Loucy (cell line): Measurements from ENCODE around the gene PROZ.

ENCODE experiments used
- H2AFZ ChIP-seq: fragments of 200-600 bp; sonication (generic); 2 replicates; pipeline ENCODE4 v1.6.0; 2016; ENCODE audit warnings: antibody characterized with exemption, mild to moderate bottlenecking, low read length, moderate library complexity
- H3F3A ChIP-seq: fragments of 200-600 bp; 2 replicates; pipeline ENCODE4 v1.6.0; 2016; ENCODE audit warnings: antibody characterized with exemption, low read depth, mild to moderate bottlenecking
- H3K27me3 ChIP-seq: fragments of 200-600 bp; sonication (generic); 2 replicates; pipeline ENCODE4 v1.6.1; 2014; ENCODE audit warnings: low read length, mild to moderate bottlenecking; ENCODE audit not compliant: insufficient read depth, poor library complexity, severe bottlenecking
- H3K36me3 ChIP-seq: fragments of 200-600 bp; sonication (generic); 2 replicates; pipeline ENCODE4 v1.6.1; 2016; ENCODE audit warnings: low read length; ENCODE audit not compliant: insufficient read depth
- H3K4me1 ChIP-seq: fragments of 200-600 bp; sonication (generic); 2 replicates; pipeline ENCODE4 v1.5.1; 2014; ENCODE audit warnings: low read length, mild to moderate bottlenecking; ENCODE audit not compliant: insufficient read depth, poor library complexity, severe bottlenecking
- H3K4me2 ChIP-seq: fragments of 200-600 bp; sonication (generic); 2 replicates; pipeline ENCODE4 v1.6.0; 2014; ENCODE audit warnings: antibody characterized with exemption, low read length, low read depth, mild to moderate bottlenecking; ENCODE audit not compliant: poor library complexity, severe bottlenecking
- H3K4me3 ChIP-seq: fragments of 200-600 bp; sonication (generic); 2 replicates; pipeline ENCODE4 v1.5.1; 2014; ENCODE audit warnings: low read length, mild to moderate bottlenecking, mixed read lengths; ENCODE audit not compliant: poor library complexity, severe bottlenecking
- H3K79me2 ChIP-seq: fragments of 200-600 bp; sonication (generic); 2 replicates; pipeline ENCODE4 v1.6.1; 2014; ENCODE audit warnings: low read length; ENCODE audit not compliant: insufficient read depth
- H3K9ac ChIP-seq: fragments of 200-600 bp; sonication (generic); 2 replicates; pipeline ENCODE4 v1.6.0; 2014; ENCODE audit warnings: mild to moderate bottlenecking, low read depth, low read length, moderate library complexity; ENCODE audit not compliant: poor library complexity, severe bottlenecking
- H3K9me2 ChIP-seq: fragments of 200-600 bp; sonication (generic); replicated peaks from 2 replicates; pipeline ENCODE4 v1.6.1; 2016; ENCODE audit warnings: low read depth, low read length, mixed read lengths
- H3K9me3 ChIP-seq: fragments of 200-600 bp; sonication (generic); 2 replicates; pipeline ENCODE4 v1.6.1; 2014; ENCODE audit warnings: mild to moderate bottlenecking, antibody characterized with exemption, low read length, low read depth; ENCODE audit not compliant: insufficient read depth
- H4K20me1 ChIP-seq: fragments of 200-600 bp; sonication (generic); 2 replicates; pipeline ENCODE4 v1.6.0; 2014; ENCODE audit warnings: antibody characterized with exemption, low read length, mild to moderate bottlenecking; ENCODE audit not compliant: insufficient read depth, poor library complexity, severe bottlenecking
- EZH2phosphoT487 ChIP-seq: fragments of 200-600 bp; IDR thresholded peaks from 2 replicates; pipeline ENCODE4 v1.6.1; 2018; ENCODE audit warnings: antibody characterized with exemption, mild to moderate bottlenecking, moderate library complexity, borderline replicate concordance
- TF ChIP-seq, protein P1 (sequence below): fragments of 200-600 bp; sonication (generic); conservative IDR thresholded peaks from 2 replicates; pipeline ENCODE4 v1.5.1; 2014; ENCODE audit warnings: mild to moderate bottlenecking, antibody characterized with exemption, low read length

PROZ gene

GRCh38 chr13:113157929-113158747 is at the start of gene PROZ:
PROZ (plus strand) TSS chr13:113158648; CDS start chr13:113158661, 13 bp downstream.
- H3F3A ChIP-seq, result no peaks in the 10 kb centered on the region
- H3K27me3 ChIP-seq, result no peaks in the 10 kb centered on the region
- H3K4me1 ChIP-seq, result peaks cover 13% of the 10 kb centered on the region
- H3K4me2 ChIP-seq, result no peak within 1 kb of the TSS
- no peak within 1 kb of the TSS for H3K4me3 ChIP-seq
- no peaks in the 10 kb centered on the region for H3K9me3 ChIP-seq
- no peak within 1 kb of the TSS for H2AFZ ChIP-seq
- no peak within 1 kb of the TSS for H3K9ac ChIP-seq
- H4K20me1 ChIP-seq, result no peaks in the 10 kb centered on the region
- H3K9me2 ChIP-seq, result no peaks in the 10 kb centered on the region
- no peaks in the 10 kb centered on the region for H3K79me2 ChIP-seq
- TF ChIP-seq, protein P1, sequence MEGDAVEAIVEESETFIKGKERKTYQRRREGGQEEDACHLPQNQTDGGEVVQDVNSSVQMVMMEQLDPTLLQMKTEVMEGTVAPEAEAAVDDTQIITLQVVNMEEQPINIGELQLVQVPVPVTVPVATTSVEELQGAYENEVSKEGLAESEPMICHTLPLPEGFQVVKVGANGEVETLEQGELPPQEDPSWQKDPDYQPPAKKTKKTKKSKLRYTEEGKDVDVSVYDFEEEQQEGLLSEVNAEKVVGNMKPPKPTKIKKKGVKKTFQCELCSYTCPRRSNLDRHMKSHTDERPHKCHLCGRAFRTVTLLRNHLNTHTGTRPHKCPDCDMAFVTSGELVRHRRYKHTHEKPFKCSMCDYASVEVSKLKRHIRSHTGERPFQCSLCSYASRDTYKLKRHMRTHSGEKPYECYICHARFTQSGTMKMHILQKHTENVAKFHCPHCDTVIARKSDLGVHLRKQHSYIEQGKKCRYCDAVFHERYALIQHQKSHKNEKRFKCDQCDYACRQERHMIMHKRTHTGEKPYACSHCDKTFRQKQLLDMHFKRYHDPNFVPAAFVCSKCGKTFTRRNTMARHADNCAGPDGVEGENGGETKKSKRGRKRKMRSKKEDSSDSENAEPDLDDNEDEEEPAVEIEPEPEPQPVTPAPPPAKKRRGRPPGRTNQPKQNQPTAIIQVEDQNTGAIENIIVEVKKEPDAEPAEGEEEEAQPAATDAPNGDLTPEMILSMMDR, result no peak
- TF ChIP-seq EZH2phosphoT487, result no peak
- H3K36me3 ChIP-seq, result no peaks in the 10 kb centered on the region

GRCh38 chr13:113109151-113110047 is 49.0 kb upstream of the PROZ start:
- Histone ChIP-seq H3K9me3 (no peaks in the 10 kb centered on the region), H3K27me3 (no peaks in the 10 kb centered on the region), H3K79me2 (no peaks in the 10 kb centered on the region), H3K9me2 (no peaks in the 10 kb centered on the region), H3K4me2 (no peak overlapping the region), H3K9ac (no peak overlapping the region), H3F3A (no peaks in the 10 kb centered on the region), H3K4me3 (no peak overlapping the region), H2AFZ (no peak overlapping the region), H3K4me1 (peaks cover 4% of the 10 kb centered on the region), H4K20me1 (no peaks in the 10 kb centered on the region), H3K36me3 (no peaks in the 10 kb centered on the region)
- no peak for TF ChIP-seq EZH2phosphoT487
- TF ChIP-seq, protein P1, result no peak

DNA sequence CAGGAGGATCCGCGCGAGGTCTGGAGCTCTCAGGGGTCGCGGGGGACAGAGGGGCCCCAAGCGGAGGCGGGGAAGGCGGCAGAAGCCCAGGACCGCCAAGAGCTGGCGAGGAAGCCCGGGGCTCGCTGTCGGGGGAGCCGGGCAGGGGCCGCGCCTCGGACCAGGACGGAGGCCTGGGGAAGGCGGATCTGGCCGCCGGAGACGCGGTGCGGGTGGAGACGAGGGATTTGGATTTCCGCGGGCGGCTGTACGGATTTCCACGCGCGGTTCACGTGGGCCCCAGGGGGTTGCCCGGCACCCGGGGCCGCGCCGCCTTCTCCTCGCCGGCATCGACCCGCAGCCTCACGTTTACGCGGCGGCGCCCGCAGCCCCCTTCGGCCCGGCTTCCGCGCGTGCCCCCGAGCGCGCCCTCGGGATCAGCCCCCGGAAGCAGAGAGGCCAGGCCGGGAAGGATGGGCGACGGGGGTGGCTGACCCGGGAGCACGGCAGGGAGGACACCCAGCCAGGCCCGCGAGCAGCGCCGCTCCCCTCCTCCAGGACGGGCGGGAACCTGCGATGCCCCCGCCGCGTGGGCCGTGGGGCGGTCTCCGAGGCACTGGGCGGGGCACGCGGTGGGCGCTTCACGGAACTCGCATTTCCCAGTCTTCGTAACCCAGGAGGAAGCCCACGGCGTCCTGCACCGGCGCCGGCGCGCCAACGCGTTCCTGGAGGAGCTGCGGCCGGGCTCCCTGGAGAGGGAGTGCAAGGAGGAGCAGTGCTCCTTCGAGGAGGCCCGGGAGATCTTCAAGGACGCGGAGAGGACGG is 48.2 kb upstream of the PROZ start:
- Histone ChIP-seq H3K36me3 (no peaks in the 10 kb centered on the region), H3K9me2 (no peaks in the 10 kb centered on the region), H3K4me2 (no peak overlapping the region), H3K27me3 (no peaks in the 10 kb centered on the region), H2AFZ (no peak overlapping the region), H3K4me3 (no peak overlapping the region), H3K9ac (no peak overlapping the region), H3K4me1 (peaks cover 4% of the 10 kb centered on the region), H3K79me2 (no peaks in the 10 kb centered on the region), H3F3A (no peaks in the 10 kb centered on the region), H3K9me3 (no peaks in the 10 kb centered on the region), H4K20me1 (no peaks in the 10 kb centered on the region)
- TF ChIP-seq EZH2phosphoT487, result no peak
- TF ChIP-seq, protein P1, result no peak
